H1 (cell line): ENCODE measurements around the gene HSDL2. TPM values are rescaled to one million over a fixed set of nuclear protein-coding genes. Genes with fewer than 3 reads are reported as not detected.
"Not testable (repeated sequence)": the region's sequence is repeated elsewhere in the genome, so short reads cannot be mapped to it uniquely, and the experiment has no call there.

ENCODE experiments used
- CTCF ChIA-PET: fragments of 300-600 bp; sonication (Branson Sonifier 250); formaldehyde crosslinking; loops from one replicate; lab custom pipeline; 2021; ENCODE audit not compliant: partially characterized antibody; lab: Charles Lee
- POLR2A ChIA-PET: fragments of 300-600 bp; sonication (Branson Sonifier 250); formaldehyde crosslinking; loops from one replicate; lab custom pipeline; 2021; ENCODE audit warnings: inconsistent platforms; ENCODE audit not compliant: partially characterized antibody; lab: Charles Lee
- DNase-seq, 2 experiments: peaks; one replicate each; pipeline versions ENCODE4 v3.0.0 to v3.0.0-alpha.2; 2010 to 2022; ENCODE audit warnings: low spot score in 2 of 2, low read depth in 1 of 2, mixed read lengths in 1 of 2
- FAIRE-seq: peaks from 2 replicates; lab custom pipeline; 2011; peaks lifted over from hg19 to GRCh38; lab: Jason Lieb, UNC
- H2AFZ ChIP-seq: 2 replicates; pipeline ENCODE4 v1.8.1; 2012; ENCODE audit warnings: low read length, inconsistent platforms
- H2AK5ac ChIP-seq: 2 replicates; pipeline ENCODE4 v1.6.1; 2013; ENCODE audit warnings: low read depth, low read length
- H2BK120ac ChIP-seq: replicated peaks from 2 replicates; pipeline ENCODE3; 2013; ENCODE audit warnings: low read depth, low read length, inconsistent platforms
- H2BK12ac ChIP-seq: 2 replicates; pipeline ENCODE4 v1.6.1; 2013; ENCODE audit warnings: low read depth, low read length
- H2BK15ac ChIP-seq: 2 replicates; pipeline ENCODE4 v1.6.1; 2013; ENCODE audit warnings: low read length
- H2BK20ac ChIP-seq: 2 replicates; pipeline ENCODE4 v1.6.1; 2013; ENCODE audit warnings: low read length
- H2BK5ac ChIP-seq: 2 replicates; pipeline ENCODE4 v1.6.1; 2013; ENCODE audit warnings: low read depth, low read length
- H3K14ac ChIP-seq: 2 replicates; pipeline ENCODE4 v1.6.1; 2013; ENCODE audit warnings: inconsistent platforms; ENCODE audit not compliant: insufficient read length
- H3K18ac ChIP-seq: 2 replicates; pipeline ENCODE4 v1.6.1; 2013; ENCODE audit warnings: low read length; ENCODE audit errors: extremely low read depth
- H3K23ac ChIP-seq: 2 replicates; pipeline ENCODE4 v1.6.1; 2013; ENCODE audit warnings: inconsistent platforms; ENCODE audit not compliant: insufficient read length
- H3K23me2 ChIP-seq: 2 replicates; pipeline ENCODE4 v1.6.1; 2013; ENCODE audit warnings: low read depth, low read length
- H3K27ac ChIP-seq: 2 replicates; pipeline ENCODE4 v1.6.1; 2011; ENCODE audit warnings: low read depth, low read length, inconsistent platforms
- H3K27me3 ChIP-seq, 4 experiments: replicated peaks in 1 of 4; 1 replicate in 1 of 4; 2 replicates in 3 of 4; pipeline versions ENCODE4 v1.6.1 to v1.8.1; 2011 to 2013; ENCODE audit warnings: low read length in 3 of 4, mild to moderate bottlenecking in 3 of 4, inconsistent platforms in 2 of 4, mixed read lengths in 2 of 4, moderate library complexity in 1 of 4; ENCODE audit not compliant: control insufficient read depth in 3 of 4, insufficient read depth in 3 of 4; ENCODE audit errors: extremely low read depth in 1 of 4
- H3K36me3 ChIP-seq, 4 experiments: 2 replicates each; pipeline versions ENCODE4 v1.6.1 to v1.8.1; 2011 to 2013; ENCODE audit warnings: mild to moderate bottlenecking in 4 of 4, low read length in 3 of 4, moderate library complexity in 2 of 4, control low read depth in 1 of 4, inconsistent platforms in 1 of 4; ENCODE audit not compliant: insufficient read depth in 4 of 4, control insufficient read depth in 2 of 4
- H3K4ac ChIP-seq: replicated peaks from 2 replicates; pipeline ENCODE3; 2013; ENCODE audit warnings: low read length, low read depth, mixed read lengths, inconsistent platforms; ENCODE audit not compliant: insufficient read length
- H3K4me1 ChIP-seq, 4 experiments: replicated peaks in 1 of 4; 1 replicate in 1 of 4; 2 replicates in 3 of 4; pipeline versions ENCODE4 v1.6.1 to v1.8.1; 2011 to 2013; ENCODE audit warnings: low read length in 3 of 4, inconsistent platforms in 2 of 4, mixed read lengths in 1 of 4; ENCODE audit not compliant: insufficient read depth in 4 of 4, control insufficient read depth in 3 of 4
- H3K4me2 ChIP-seq, 2 experiments: 2 replicates each; pipeline versions ENCODE4 v1.6.1 to v1.8.1; 2011 to 2013; ENCODE audit warnings: low read depth in 2 of 2, low read length in 2 of 2, control low read depth in 1 of 2, inconsistent platforms in 1 of 2, mild to moderate bottlenecking in 1 of 2; ENCODE audit not compliant: insufficient read depth in 1 of 2
- H3K4me3 ChIP-seq, 4 experiments: fragments of 200-600, 300-600 bp in 1 of 4; sonication (generic), shearing (Covaris generic), sonication (Bioruptor Twin) in 1 of 4; 2 replicates each; pipeline versions ENCODE4 v1.5.1 to v1.8.1; 2011 to 2016; ENCODE audit warnings: low read length in 4 of 4, low read depth in 3 of 4, control low read depth in 2 of 4, inconsistent platforms in 2 of 4, mild to moderate bottlenecking in 2 of 4, mixed read lengths in 1 of 4, moderate library complexity in 1 of 4; ENCODE audit not compliant: insufficient read depth in 2 of 4; ENCODE audit errors: extremely low read depth in 1 of 4
- H3K56ac ChIP-seq: replicated peaks from 2 replicates; pipeline ENCODE3; 2013; ENCODE audit warnings: low read depth, mild to moderate bottlenecking, mixed read lengths, low read length, inconsistent platforms; ENCODE audit not compliant: insufficient read length
- H3K79me1 ChIP-seq: 2 replicates; pipeline ENCODE4 v1.6.1; 2013; ENCODE audit warnings: low read depth, low read length, control low read depth
- H3K79me2 ChIP-seq, 2 experiments: 2 replicates each; pipeline versions ENCODE4 v1.6.1 to v1.8.1; 2012 to 2013; ENCODE audit warnings: low read length in 2 of 2, mild to moderate bottlenecking in 2 of 2, inconsistent platforms in 1 of 2; ENCODE audit not compliant: insufficient read depth in 2 of 2, control insufficient read depth in 1 of 2
- H3K9ac ChIP-seq, 4 experiments: replicated peaks in 1 of 4; 1 replicate in 1 of 4; 2 replicates in 3 of 4; pipeline versions ENCODE4 v1.6.1 to v1.8.1; 2011 to 2013; ENCODE audit warnings: low read depth in 3 of 4, low read length in 3 of 4, control low read depth in 2 of 4, mild to moderate bottlenecking in 2 of 4, moderate library complexity in 2 of 4, inconsistent platforms in 1 of 4; ENCODE audit errors: extremely low read depth in 1 of 4
- H3K9me3 ChIP-seq, 2 experiments: 2 replicates each; pipeline versions ENCODE4 v1.6.1 to v1.8.1; 2012 to 2013; ENCODE audit warnings: mild to moderate bottlenecking in 2 of 2, moderate library complexity in 2 of 2, control low read depth in 1 of 2, inconsistent platforms in 1 of 2, low read depth in 1 of 2, low read length in 1 of 2, mixed read lengths in 1 of 2; ENCODE audit not compliant: insufficient read depth in 2 of 2
- H4K20me1 ChIP-seq, 2 experiments: replicated peaks in 1 of 2; 2 replicates each; pipeline versions ENCODE3 to v1.8.1; 2011 to 2013; ENCODE audit warnings: inconsistent platforms in 2 of 2, low read length in 2 of 2, mild to moderate bottlenecking in 1 of 2; ENCODE audit not compliant: insufficient read depth in 2 of 2, control insufficient read depth in 1 of 2
- H4K5ac ChIP-seq: 2 replicates; pipeline ENCODE4 v1.6.1; 2013; ENCODE audit warnings: low read length, low read depth, mixed read lengths, inconsistent platforms; ENCODE audit not compliant: insufficient read length
- H4K8ac ChIP-seq: 2 replicates; pipeline ENCODE4 v1.8.0; 2013; ENCODE audit warnings: mild to moderate bottlenecking, moderate library complexity, low read length, inconsistent platforms; ENCODE audit not compliant: insufficient read depth; ENCODE audit errors: extremely low read depth
- H4K91ac ChIP-seq: replicated peaks from 2 replicates; pipeline ENCODE3; 2013; ENCODE audit warnings: low read length, mixed read lengths, inconsistent platforms; ENCODE audit not compliant: insufficient read length
- WGBS, 2 experiments: shearing (Covaris generic) in 1 of 2; methylation state at CpG; one replicate each; pipeline versions ENCODE4 v1.1.6 to v1.1.7; 2013 to 2015; ENCODE audit warnings: low lambda C conversion rate in 2 of 2, mixed read lengths in 2 of 2, inconsistent platforms in 1 of 2, low coverage in 1 of 2, missing lambda C conversion rate in 1 of 2; ENCODE audit not compliant: insufficient replicate concordance in 2 of 2, insufficient coverage in 1 of 2, insufficient read length in 1 of 2; ENCODE audit errors: extremely low coverage in 1 of 2, missing lambda C conversion rate in 1 of 2; 5-methylcytosine and 5-hydroxymethylcytosine counted together
- polyA plus RNA-seq, 7 experiments: library from polyadenylated mRNA; depleted of rRNA in 3 of 7; stranded (reverse) in 5 of 7; unstranded in 2 of 7; fragments of >200 nt in 5 of 7; fragments of 200-250 nt in 2 of 7; gene quantifications; 1 replicate in 5 of 7; 2 replicates in 1 of 7; 4 replicates in 1 of 7; pipeline versions ENCODE4 v1.2.1 to v1.2.3, GENCODE V29; 2011 to 2013; ENCODE audit warnings: missing spikeins in 2 of 7, mixed read lengths in 2 of 7
- total RNA-seq: library from RNA; stranded (reverse); fragmentation: NEBNext Ultra II Directional; extraction: Animal tissue kit (Norgen Biotek cat#: 25700); gene quantifications from 2 replicates; pipeline ENCODE4 v1.2.1, GENCODE V29; 2021

The HSDL2 gene
- total and polyA plus RNA-seq, 2 of the 8 experiments (the other 6 are each of a cell fraction or from before 2014, with no cell fraction given), result 6.6 to 15.4 TPM

DNA sequence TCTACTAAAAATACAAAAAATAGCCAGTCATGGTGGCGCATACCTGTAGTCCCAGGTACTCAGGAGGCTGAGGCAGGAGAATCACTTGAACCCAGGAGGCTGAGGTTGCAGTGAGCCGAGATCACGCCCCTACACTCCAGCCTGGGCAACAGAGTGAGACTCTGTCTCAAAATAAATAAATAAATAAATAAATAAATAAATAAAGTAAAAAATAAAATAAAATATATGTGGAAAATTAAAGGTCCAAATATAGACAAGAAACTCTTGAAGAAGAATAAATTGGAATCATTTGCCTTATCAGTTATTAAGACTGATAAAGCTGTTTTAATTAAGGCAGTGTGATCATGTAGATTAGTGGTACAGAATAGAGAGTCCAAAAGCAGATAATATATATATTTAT, 10.0 kb downstream of the HSDL2 start:
- ChIA-PET CTCF (interaction anchor here (0.6 kb wide), 1 partner anchor 12 kb away, joined by 4 read pairs; no protein-coding TSS in a partner anchor), POLR2A (interaction anchor here (0.7 kb wide), 1 partner anchor 96 kb away, joined by 3 read pairs; no protein-coding TSS in a partner anchor)
- H3K23me2 ChIP-seq, H3K4ac ChIP-seq, H3K4me1 ChIP-seq, H2AK5ac ChIP-seq, H3K14ac ChIP-seq, H4K5ac ChIP-seq, H3K23ac ChIP-seq, H2AFZ ChIP-seq, H3K18ac ChIP-seq, H3K9me3 ChIP-seq, H4K8ac ChIP-seq, H3K79me2 ChIP-seq, H3K9ac ChIP-seq, DNase-seq, H2BK120ac ChIP-seq, FAIRE-seq, H3K27me3 ChIP-seq, H3K4me2 ChIP-seq, H4K20me1 ChIP-seq, H2BK5ac ChIP-seq, H3K56ac ChIP-seq, H2BK12ac ChIP-seq, H3K27ac ChIP-seq, H3K79me1 ChIP-seq, H3K4me3 ChIP-seq, H4K91ac ChIP-seq, H2BK20ac ChIP-seq, H2BK15ac ChIP-seq, H3K36me3 ChIP-seq: not testable (repeated sequence)
- 94% methylated on average over 3 of the region's 3 CpGs; no CpG with 5 or more reads in 1 of the 2 experiments for WGBS, 2 experiments
